ENCODE measurements around the gene UVRAG. TPM values are rescaled to one million over a fixed set of nuclear protein-coding genes. Genes with fewer than 3 reads are reported as not detected.

Gene UVRAG
- polyA plus RNA-seq, 3 donors, result 3.8 to 19.2 (median 13.4) TPM

- WGBS, 3 donors, result 59 to 78% (median 67%) methylated on average over 4 of the region's 4 CpGs
- no peak overlapping the region for H3K27ac ChIP-seq (ENCODE audit: low read depth, low read length)
These were observed 355.5 kb downstream of the UVRAG start for GRCh38 chr11:76170468-76170867.

DNA sequence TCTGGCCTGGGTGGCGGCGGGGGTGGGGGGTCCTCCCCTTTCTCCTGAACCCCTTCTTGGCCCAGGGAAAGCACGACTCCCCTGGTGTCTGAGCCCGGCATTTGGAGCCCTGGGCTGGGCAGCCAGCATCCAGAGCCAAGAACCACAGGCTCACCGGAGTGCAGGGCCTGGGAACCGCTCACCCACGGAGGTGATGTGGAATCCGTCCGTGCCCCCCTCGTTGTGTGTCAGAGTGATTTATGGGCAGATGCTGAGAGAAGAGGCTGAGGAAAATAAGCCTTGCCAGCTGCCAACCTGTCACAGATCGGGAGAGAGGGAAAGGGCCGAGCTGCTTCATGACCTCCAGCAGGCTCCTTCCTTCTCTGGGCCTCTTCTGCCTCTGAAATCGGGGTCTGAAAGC, 357.6 kb downstream of the UVRAG start:
- no peak overlapping the region for H3K27ac ChIP-seq (ENCODE audit: low read depth, low read length)
- 55 to 81% (median 78%) methylated on average over 11 to 13 of the region's 13 CpGs for WGBS, 3 donors

- WGBS, 3 donors, result 82 to 85% (median 83%) methylated on average over 8 of the region's 8 CpGs
- H3K27ac ChIP-seq (ENCODE audit: low read depth, low read length), result no peak overlapping the region
These were observed 358.7 kb downstream of the UVRAG start for GRCh38 chr11:76173663-76174062.

GRCh38 chr11:76174330-76174729, 359.3 kb downstream of the UVRAG start:
- no peak overlapping the region for H3K27ac ChIP-seq (ENCODE audit: low read depth, low read length)
- 85 to 94% (median 94%) methylated on average over 5 of the region's 5 CpGs for WGBS, 3 donors

DNA sequence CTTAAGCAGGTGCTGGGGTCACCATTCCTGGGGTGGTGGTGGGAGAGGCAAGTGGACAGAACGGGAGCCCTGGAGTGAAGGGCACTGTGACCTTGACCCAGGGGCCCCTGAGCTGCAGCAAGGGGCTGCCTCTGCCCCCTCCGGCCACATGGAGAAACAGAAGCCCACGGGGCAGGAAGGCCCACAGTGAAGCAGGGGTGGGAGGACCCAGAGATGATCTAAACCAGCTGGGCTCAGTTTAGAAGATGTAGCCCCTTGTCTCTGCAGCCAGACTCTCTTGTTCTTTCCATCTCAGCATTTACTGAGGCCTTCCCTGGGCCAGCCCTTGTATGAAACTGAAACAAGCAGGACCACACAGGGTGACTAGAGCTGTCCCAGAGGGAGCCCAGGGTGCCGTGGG, 360.8 kb downstream of the UVRAG start:
- WGBS, 3 donors, result 69 to 83% (median 82%) methylated on average over 4 of the region's 4 CpGs
- H3K27ac ChIP-seq (ENCODE audit: low read depth, low read length), result no peak overlapping the region

DNA sequence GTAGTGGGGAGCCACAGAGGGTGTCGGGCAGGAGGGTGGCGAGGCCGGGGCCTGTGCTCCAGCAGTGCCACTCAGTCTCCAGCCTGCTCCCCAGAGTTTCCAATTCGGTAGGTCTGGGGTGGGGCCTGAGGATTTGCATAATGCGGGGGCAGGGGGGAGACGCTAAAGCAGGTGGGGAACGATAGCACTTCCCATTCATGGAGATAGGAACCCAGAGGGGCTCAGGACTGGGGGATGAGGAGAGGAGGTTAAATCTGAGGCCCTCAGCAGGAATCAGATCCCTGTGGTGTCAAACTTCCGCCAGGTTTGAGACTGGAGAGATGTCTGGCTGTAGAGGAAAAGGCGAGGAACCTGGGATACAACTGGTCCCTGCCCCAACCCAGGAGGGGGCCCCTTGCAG, 361.5 kb downstream of the UVRAG start:
- H3K27ac ChIP-seq (ENCODE audit: low read depth, low read length), result no peak overlapping the region
- 88 to 90% (median 88%) methylated on average over 9 of the region's 9 CpGs for WGBS, 3 donors

DNA sequence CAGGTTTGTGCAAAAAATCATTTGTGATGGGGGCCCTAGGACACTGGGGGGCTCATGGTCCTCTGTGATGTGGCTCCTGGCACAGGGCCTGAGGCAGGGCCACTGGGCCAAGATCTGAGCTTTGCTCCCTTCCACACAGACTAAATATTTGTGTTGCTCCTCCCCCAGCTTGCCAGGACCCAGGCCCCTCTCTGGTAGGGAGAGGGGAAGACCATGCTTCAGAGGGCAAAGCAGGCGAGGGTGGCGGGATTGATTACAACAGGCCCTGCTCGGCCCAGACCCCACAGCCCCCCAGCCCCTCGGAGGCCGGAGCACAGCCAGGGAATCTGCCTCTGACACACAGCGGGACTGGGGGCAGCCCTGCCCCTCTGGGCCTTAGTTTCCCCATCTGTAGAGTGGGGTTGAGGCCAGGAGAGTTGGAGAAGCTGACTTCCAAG, 362.3 kb downstream of the UVRAG start:
- 88 to 97% (median 92%) methylated on average over 6 of the region's 6 CpGs for WGBS, 3 donors
- no peak overlapping the region for H3K27ac ChIP-seq (ENCODE audit: low read depth, low read length)

DNA sequence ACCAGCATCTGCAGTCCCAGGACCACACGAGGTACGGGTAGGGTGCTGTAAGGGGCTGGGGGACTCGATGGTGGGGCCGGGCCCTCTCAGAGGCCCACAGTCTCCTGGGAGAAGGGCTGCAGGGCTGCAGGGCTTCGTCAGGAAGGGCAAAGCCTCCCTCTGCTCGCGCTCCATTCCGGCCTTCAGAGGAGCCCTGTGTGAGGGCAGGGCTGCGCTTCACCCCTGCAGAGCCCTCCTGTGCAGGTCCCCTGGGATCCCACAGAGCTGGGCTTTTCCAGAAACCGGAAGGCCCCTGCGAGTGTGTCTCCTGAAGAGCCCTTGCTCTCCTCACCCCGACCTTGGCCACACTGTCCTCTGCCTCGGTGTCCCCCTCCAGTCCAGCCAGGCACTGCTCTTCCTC, 364.1 kb downstream of the UVRAG start:
- WGBS, 3 donors, result 74 to 87% (median 78%) methylated on average over 13 of the region's 13 CpGs
- H3K27ac ChIP-seq (ENCODE audit: low read depth, low read length), result no peak overlapping the region

DNA sequence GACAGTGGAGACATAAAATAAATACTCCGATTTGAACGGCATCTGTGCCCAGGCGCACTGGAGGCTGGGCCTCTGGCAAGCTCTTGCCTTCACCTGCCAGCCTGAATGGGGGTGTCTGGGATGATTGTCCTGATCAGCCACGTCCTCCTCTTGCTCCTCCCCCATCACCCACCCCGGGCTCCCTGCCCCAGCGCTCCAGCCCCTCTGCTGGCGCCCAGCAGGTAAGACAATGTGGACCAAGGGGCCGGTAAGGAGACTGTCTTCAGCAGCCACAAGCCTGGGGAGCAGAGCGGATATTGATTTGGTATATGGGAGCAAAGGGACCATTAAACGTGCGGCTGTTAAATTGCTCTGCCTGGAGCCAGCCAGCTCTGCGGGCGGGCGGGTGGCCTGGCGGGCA, 366.4 kb downstream of the UVRAG start:
- H3K27ac ChIP-seq (ENCODE audit: low read depth, low read length), result no peak overlapping the region
- 93 to 94% (median 93%) methylated on average over 15 of the region's 15 CpGs for WGBS, 3 donors

- H3K27ac ChIP-seq (ENCODE audit: low read depth, low read length), result no peak overlapping the region
- 33 to 72% (median 51%) methylated on average over 5 to 7 of the region's 7 CpGs for WGBS, 3 donors
These were observed 369.6 kb downstream of the UVRAG start for GRCh38 chr11:76184551-76184993.

DNA sequence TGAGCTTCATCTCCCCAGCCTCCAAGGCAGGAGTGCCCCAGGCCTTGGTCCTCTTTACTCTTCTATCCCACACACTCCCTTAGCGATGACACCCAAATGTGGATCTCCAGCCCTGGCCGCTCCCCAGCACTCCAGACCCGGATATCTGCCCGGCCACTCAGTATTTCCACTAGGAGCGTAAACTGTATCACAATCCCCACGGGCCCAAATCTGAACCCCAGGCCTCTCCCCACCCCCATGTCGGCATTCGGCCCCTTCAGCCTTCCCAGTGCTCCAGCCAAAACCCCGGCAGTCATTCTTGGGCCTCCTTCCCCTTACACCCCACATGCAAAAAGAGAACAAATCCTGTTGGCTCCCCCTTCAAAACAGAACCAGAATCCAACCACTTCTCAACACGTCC, 370.5 kb downstream of the UVRAG start:
- WGBS, 3 donors, result 64 to 84% (median 72%) methylated on average over 10 of the region's 10 CpGs
- H3K27ac ChIP-seq (ENCODE audit: low read depth, low read length), result no peak overlapping the region

DNA sequence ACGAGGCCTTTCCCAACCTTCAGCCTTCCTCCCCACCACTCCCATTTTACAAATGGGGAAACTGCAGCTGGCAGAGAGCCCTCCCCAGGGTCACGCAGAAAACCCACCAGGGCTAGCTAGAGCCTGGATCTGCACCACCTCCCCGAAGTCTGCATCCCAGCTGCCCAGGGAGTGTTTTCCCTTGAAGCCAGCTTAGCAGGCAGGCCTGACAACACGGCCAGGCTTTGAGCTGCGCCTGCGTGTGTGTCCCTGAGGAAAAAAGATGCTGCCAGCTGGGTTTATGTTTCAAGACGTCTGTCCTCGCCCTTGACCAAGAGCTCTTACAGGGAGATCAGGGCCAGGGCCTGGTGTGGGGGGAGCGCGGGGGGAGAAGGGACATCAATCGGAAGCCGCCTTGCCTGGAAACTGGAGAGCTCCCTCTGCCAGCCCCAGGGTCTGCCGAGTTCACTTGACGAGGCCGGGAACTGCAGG, 371.0 kb downstream of the UVRAG start:
- no peak overlapping the region for H3K27ac ChIP-seq (ENCODE audit: low read depth, low read length)
- 56 to 76% (median 58%) methylated on average over 15 of the region's 15 CpGs for WGBS, 3 donors

GRCh38 chr11:76186776-76187279, 371.8 kb downstream of the UVRAG start:
- 81 to 88% (median 84%) methylated on average over 21 of the region's 21 CpGs for WGBS, 3 donors
- H3K27ac ChIP-seq (ENCODE audit: low read depth, low read length), result no peak overlapping the region

DNA sequence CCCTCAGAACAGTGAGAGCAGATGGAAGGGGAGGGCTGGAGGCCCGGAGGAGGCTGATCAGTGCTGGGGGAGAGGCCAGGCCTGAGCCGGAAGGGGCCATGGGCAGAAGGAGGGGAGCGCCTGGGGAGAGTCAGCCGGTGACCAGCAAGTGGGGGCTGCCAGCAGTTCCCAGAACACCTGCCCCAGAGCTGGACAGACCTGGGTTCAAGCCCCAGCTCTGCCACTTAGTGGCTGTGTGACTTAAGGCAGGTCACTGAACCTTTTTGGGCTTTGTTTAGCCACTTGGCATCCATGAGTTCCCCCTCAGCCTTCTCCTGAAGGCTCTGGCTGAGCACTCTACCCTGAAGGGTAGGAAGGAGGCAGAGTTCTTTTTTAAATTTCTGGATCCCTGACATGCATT, 373.9 kb downstream of the UVRAG start:
- 91 to 94% (median 93%) methylated on average over 4 of the region's 4 CpGs for WGBS, 3 donors
- H3K27ac ChIP-seq (ENCODE audit: low read depth, low read length), result no peak overlapping the region

DNA sequence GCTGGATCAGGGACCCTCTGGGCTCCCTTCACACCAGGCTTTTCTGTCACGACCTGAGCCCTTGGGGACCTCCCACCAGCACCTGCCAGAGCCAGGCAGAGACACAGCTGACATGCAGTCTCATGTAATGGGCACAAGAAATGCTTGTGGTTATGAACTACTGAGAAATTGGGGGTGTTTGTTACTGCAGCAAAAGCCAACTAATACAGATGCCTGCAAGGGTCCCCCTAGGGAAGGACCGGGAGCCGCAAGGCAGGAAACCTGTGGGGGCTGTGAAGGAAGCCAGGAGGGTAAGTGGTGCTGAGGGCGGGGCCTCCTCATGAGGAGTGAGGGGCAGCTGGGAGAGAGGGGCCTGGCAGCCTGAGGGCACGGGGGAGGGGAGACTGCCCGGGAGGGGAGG, 374.7 kb downstream of the UVRAG start:
- WGBS, 3 donors, result 74 to 84% (median 79%) methylated on average over 5 to 6 of the region's 6 CpGs
- no peak overlapping the region for H3K27ac ChIP-seq (ENCODE audit: low read depth, low read length)

DNA sequence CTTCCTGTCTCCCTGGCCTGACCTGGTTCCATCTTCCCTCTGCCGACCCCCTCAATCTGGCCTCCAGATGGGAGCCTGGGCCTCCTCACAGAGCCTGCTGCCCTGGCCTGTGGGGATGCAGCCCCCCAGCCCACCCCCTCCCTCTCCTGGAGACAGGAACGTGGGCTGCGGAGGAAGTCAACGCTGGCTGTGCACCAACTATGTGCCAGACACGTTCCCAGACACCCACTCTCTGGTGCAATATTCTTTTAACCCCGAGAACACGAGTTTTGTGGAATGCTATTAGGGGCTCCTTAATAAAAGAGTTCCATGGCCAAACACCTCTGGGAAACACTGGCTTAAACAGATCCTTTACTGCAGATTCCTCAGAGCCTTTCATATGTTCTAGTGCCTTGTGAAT, 375.4 kb downstream of the UVRAG start:
- H3K27ac ChIP-seq (ENCODE audit: low read depth, low read length), result no peak overlapping the region
- WGBS, 3 donors, result 39 to 50% (median 45%) methylated on average over 7 of the region's 7 CpGs

Other genes starting within 250 kb of the UVRAG start
- gene MAP6, start 146.2 kb upstream of the UVRAG start, polyA plus RNA-seq, result 1 to 10 TPM; 1.1 to 1.8 (median 1.3) TPM
- gene MOGAT2, start 97.4 kb upstream of the UVRAG start, polyA plus RNA-seq, result 1 to 10 TPM in 1 of 3 donors, under 1 TPM in 2; 0.18 to 2.0 (median 0.34) TPM
- gene DGAT2, start 46.4 kb upstream of the UVRAG start, polyA plus RNA-seq, result 1,000 to 10,000 TPM in 1 of 3 donors, 100 to 1,000 TPM in 2; 140 to 1,953 (median 168) TPM

Data from adipose tissue (tissue), 3 donors.